Motor neuron (in vitro differentiated cells): Measurements from ENCODE around the gene CTDSPL2. TPM values are rescaled to one million over a fixed set of nuclear protein-coding genes. Genes with fewer than 3 reads are reported as not detected.
"Not testable (repeated sequence)": the region's sequence is repeated elsewhere in the genome, so short reads cannot be mapped to it uniquely, and the experiment has no call there.

Experiments used
- ATAC-seq, 8 experiments: fragments of 200-7000 bp; cut with Tn5 transposase; replicated peaks in 6 of 8; 2 replicates each; pipeline ENCODE4 v1.8.0; 2021; ENCODE audit warnings: mild to moderate bottlenecking in 8 of 8, moderate library complexity in 8 of 8
- H3K27ac ChIP-seq, 2 donors: fragments of 250-450 bp; sonication (Bioruptor Pico); 2 replicates each; pipeline ENCODE4 v1.9.0; 2021; ENCODE audit warnings: antibody characterized with exemption in 2 of 2, mild to moderate bottlenecking in 2 of 2, moderate library complexity in 1 of 2
- H3K4me1 ChIP-seq, 2 donors: fragments of 250-450 bp; sonication (Bioruptor Pico); replicated peaks in 1 of 2; 2 replicates each; pipeline ENCODE4 v1.6.1; 2021; ENCODE audit warnings: antibody characterized with exemption in 2 of 2, mild to moderate bottlenecking in 2 of 2, moderate library complexity in 1 of 2
- H3K4me3 ChIP-seq, 5 donors: fragments of 250-450 bp; sonication (Bioruptor Pico); 2 replicates each; pipeline ENCODE4 v1.9.0; 2021; ENCODE audit warnings: antibody characterized with exemption in 5 of 5, mild to moderate bottlenecking in 5 of 5, moderate library complexity in 4 of 5
- WGBS, 10 experiments: fragments of 450-650 bp; shearing (Covaris generic); methylation state at CpG; one replicate each; pipeline ENCODE4 v1.0.0; 2022; 5-methylcytosine and 5-hydroxymethylcytosine counted together
- in situ Hi-C, 9 experiments: fragments of 400-800 bp; cut with MboI; loops; one replicate each; pipeline ENCODE4 v1.15.0; 2021; ENCODE audit warnings: low sequenced_read_pairs in 9 of 9, low pct_unique_long_range_greater_than_20kb in 2 of 9; ENCODE audit not compliant: unreplicated experiment in 9 of 9
- total RNA-seq, 8 experiments: library from RNA; unstranded; fragments of 300-600 nt; gene quantifications; 2 replicates each; pipeline versions ENCODE4 v1.2.3 to v1.2.4, GENCODE V29; 2022

CTDSPL2 gene
- total RNA-seq, 8 experiments from 2014 or later: 21.1 to 59.5 (median 45.6) TPM

DNA sequence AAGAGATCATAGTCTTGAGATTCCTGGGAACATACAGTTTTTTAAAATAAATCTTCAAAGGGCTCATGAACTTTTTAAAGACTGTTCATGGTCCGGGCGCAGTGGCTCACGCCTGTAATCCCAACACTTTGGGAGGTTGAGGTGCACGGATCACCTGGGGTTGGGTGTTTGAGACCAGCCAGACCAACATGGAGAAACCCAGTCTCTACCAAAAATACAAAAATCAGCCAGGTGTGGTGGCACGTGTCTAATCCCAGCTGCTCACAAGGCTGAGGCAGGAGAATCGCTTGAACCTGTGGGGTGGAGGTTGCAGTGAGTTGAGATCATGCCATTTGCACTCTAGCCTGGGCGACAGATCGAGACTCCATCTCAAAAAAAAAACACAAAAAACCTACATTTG lies 68.1 kb downstream of the CTDSPL2 start:
- Histone ChIP-seq H3K27ac (no peak overlapping the region), H3K4me1 (no peaks in the 10 kb centered on the region), H3K4me3 (no peak overlapping the region)
- in situ Hi-C loops: no loop called here
- 87 to 98% (median 93%) methylated on average over 2 to 8 of the region's 8 CpGs; no CpG with 5 or more reads in 4 of the 10 experiments for WGBS, 10 experiments
- no peak for ATAC-seq

DNA sequence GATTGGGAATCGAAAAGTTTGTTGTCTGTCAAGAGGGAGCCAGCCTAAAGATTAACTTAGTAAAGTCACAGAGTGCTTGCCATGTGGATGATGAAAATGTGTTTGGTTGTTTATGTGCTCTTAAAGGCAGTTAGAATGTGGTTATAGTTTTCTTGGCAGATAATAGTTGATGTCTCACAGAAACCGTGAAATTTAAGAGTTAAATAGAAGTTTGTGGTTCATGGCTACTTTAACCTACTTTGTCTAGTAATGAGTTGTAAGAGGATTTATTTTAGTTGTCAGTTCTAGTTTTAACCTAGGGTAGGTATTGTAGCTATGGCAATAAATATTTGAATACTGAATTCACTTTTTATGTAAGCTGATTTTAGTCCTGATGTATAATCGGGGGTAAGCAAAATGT lies 73.1 kb downstream of the CTDSPL2 start:
- H3K27ac ChIP-seq: no peak overlapping the region
- no peak overlapping the region for H3K4me3 ChIP-seq
- no peaks in the 10 kb centered on the region for H3K4me1 ChIP-seq
- ATAC-seq: no peak
- WGBS, 10 experiments: 29 to 94% (median 80%) methylated on average over 2 to 3 of the region's 3 CpGs
- in situ Hi-C loops: loop anchor here in 1 of 9 experiments (25.0 kb wide), 1 partner anchor 613 kb away; no protein-coding TSS in a partner anchor

DNA sequence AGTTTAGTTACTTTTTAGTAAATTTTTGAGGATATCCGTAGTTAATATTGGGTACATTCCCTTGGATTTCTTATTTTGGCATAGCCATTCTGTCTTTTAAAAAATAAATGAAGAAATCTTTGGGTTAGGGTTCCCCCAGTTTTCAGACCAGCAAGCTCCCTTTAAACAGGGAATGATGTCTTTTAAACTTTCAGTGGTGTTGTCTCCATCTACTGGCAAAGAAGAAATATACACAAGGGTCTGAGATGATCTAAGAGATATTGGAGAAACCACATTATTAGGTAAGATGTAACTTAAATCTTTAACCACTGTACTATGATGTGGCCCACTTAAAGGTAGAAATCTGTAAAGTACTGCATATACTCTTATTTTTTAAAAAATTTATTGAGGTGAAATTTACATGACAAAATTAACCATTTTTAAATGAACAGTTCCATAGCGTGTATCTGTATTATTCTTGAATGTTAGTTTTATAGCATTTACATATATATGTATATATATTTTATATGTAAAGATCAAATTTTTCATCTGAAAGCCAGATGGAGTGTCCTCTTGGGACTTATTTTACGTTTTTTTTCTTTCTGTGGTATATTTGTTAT lies 74.4 kb downstream of the CTDSPL2 start:
- in situ Hi-C loops: loop anchor here in 1 of 9 experiments (25.0 kb wide), 1 partner anchor 615 kb away; no protein-coding TSS in a partner anchor

DNA sequence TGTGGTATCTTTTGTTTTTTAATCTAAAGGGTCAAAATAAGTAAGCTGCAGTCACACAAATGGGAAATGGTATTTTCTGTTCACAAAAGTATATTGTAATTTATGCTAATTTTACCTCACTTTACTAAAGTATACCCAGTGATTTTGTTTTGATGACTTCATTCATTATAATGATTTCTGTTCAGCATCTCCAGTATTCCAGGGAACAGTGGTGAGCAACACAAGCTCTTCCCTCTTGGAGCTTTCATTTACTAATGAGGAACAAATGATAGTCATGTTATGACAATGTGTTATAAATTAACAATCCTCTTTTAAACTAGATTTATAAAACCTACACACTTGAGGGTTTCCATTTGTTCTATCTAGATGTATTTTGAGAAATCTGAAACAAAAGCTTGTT lies 89.0 kb downstream of the CTDSPL2 start:
- no peak overlapping the region for H3K4me3 ChIP-seq
- in situ Hi-C loops: loop anchor here in 1 of 9 experiments (25.0 kb wide), 1 partner anchor 629 kb away; no protein-coding TSS in a partner anchor
- no peaks in the 10 kb centered on the region for H3K4me1 ChIP-seq
- peak in 2 of 8 experiments; percentile 68 to 73 for ATAC-seq
- no peak overlapping the region for H3K27ac ChIP-seq

More for the DNA sequence above, 74.4 kb downstream of the CTDSPL2 start:
- H3K27ac ChIP-seq: no peak overlapping the region
- no peaks in the 10 kb centered on the region for H3K4me1 ChIP-seq
- ATAC-seq: peak in 4 of 8 experiments; percentile 58 to 74 (median 68)
- 50 to 100% (median 69%) methylated on average over 1 to 3 of the region's 3 CpGs for WGBS, 10 experiments
- no peak overlapping the region for H3K4me3 ChIP-seq

DNA sequence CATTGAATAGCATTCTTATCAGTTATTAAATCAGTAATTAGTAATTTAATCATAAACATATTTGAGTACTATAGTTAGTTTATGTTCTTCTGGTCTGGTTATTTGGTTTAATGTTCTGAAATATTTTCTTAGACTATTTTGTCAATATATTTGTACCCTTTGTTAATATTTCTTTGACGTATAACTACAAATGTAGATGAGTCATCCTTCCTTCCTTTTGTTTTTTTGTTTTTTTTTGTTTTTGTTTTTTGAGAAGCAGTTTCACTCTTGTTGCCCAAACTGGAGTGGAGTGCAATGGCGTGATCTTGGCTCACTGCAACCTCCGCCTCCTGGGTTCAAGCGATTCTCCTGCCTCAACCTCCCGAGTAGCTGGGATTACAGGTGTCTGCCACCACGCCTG lies 92.1 kb downstream of the CTDSPL2 start:
- no peak overlapping the region for H3K4me3 ChIP-seq
- no peak for ATAC-seq
- H3K27ac ChIP-seq: no peak overlapping the region
- WGBS, 10 experiments: 90 to 100% (median 96%) methylated on average over 1 to 6 of the region's 6 CpGs; no CpG with 5 or more reads in 1 of the 10 experiments
- in situ Hi-C loops: loop anchor here in 1 of 9 experiments (25.0 kb wide), 1 partner anchor 632 kb away; no protein-coding TSS in a partner anchor
- H3K4me1 ChIP-seq: no peaks in the 10 kb centered on the region

DNA sequence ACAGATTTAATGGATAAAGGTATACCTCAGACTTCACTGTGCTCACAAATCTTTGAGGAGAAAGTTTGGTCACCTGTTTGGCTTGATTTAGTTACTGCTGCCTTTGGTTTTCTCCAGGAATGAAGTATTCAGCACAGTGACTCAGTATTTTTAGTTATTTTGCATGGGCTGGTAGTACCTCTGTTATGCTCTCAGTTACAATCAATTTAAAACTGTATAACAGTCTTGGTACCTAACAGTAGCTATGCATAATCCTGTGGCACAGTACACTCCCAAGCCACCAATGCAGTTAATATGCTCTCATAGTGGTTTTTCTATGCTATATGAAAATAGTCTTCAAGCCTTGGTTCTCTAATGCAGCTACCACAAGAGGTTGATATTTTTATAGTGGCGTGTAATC lies 97.6 kb downstream of the CTDSPL2 start:
- Histone ChIP-seq H3K4me1 (no peaks in the 10 kb centered on the region), H3K4me3 (no peak overlapping the region), H3K27ac (no peak overlapping the region)
- in situ Hi-C loops: no loop called here
- 63 to 100% (median 89%) methylated on average over 1 of the region's 1 CpG; no CpG with 5 or more reads in 6 of the 10 experiments for WGBS, 10 experiments
- ATAC-seq: peak in 3 of 8 experiments; percentile 56 to 72 (median 71)

DNA sequence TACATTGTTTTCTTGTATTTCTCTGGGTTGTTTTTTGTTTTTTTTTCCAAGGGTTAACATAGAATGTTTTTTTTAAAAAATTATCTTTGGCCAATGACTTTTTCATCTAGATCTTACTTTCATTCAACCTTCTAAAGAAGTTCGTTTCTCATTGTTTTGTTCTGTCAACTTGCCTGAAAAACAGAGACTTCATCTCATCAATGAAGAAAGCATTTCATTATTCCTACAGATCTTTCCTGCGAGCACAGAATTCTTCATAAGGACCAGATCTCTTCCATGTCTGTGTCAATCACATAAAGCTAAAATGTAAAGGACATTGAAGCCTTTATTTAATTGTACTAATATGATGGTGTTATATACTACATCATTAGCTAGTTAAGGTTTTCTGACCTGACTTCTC lies 99.8 kb downstream of the CTDSPL2 start:
- no peak overlapping the region for H3K27ac ChIP-seq
- in situ Hi-C loops: no loop called here
- no peaks in the 10 kb centered on the region for H3K4me1 ChIP-seq
- no peak overlapping the region for H3K4me3 ChIP-seq
- WGBS, 10 experiments: 66 to 97% (median 85%) methylated on average over 1 to 2 of the region's 2 CpGs
- no peak for ATAC-seq

DNA sequence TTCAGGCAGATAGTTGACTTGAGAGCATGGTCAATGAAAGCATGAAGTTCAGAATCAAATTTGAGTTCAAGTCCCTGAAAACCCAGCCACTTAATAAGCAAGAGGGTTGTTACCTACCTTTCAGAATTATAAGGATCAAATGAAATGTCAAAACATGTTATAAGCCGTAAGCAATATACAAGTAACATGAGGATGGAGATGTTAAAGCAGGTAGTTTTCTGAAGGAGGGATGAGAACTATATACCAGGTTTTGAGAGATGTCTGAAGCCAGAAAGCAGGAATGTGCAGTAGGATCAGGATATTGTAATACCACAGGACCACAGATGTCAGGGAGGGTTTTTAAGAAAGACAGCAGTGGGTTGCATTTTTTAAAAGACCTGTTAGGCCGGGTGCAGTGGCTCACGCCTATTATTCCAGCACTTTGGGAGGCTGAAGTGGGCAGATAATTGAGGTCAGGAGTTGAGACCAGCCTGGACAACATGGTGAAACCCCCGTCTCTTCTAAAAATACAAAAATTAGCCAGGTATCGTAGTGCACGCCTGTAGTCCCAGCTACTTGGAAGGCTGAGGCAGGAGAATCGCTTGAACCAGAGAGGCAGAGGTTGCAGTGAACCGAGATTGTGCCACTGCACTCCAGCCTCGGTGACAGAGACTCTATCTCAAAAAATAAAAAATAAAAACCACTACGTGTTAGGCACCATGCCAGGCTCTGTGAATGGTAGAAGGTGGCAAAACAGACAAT lies 102.6 kb downstream of the CTDSPL2 start:
- WGBS, 10 experiments: 30 to 100% (median 82%) methylated on average over 2 to 10 of the region's 10 CpGs
- Histone ChIP-seq H3K4me1 (no peaks in the 10 kb centered on the region), H3K27ac (no peak overlapping the region), H3K4me3 (no peak overlapping the region)
- ATAC-seq: no peak
- in situ Hi-C loops: no loop called here

DNA sequence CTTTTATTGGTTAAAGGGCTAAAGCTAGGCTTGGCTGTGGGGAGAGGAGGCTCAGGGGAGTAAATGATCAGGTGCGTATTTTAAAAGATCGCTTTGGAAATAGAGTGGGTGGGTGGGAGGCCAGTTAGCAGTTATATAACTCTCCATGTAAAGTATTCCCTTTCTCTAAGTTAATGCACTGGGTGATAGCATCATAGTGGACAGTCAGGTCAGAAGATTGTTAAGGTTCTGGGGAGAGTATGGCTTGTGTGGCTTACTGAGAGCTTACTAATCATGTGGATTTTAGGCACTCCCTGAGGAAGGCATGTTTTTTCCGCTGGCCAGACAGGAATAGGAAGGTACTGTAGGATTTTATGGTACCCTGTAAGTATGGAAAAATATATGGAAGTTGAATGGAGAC lies 103.2 kb downstream of the CTDSPL2 start:
- no peak overlapping the region for H3K4me3 ChIP-seq
- no peak for ATAC-seq
- peaks cover 5% of the 10 kb centered on the region in 2 donors for H3K4me1 ChIP-seq
- no peak overlapping the region for H3K27ac ChIP-seq
- in situ Hi-C loops: no loop called here
- WGBS, 10 experiments: 94 to 100% (median 100%) methylated on average over 1 to 3 of the region's 3 CpGs; no CpG with 5 or more reads in 2 of the 10 experiments

DNA sequence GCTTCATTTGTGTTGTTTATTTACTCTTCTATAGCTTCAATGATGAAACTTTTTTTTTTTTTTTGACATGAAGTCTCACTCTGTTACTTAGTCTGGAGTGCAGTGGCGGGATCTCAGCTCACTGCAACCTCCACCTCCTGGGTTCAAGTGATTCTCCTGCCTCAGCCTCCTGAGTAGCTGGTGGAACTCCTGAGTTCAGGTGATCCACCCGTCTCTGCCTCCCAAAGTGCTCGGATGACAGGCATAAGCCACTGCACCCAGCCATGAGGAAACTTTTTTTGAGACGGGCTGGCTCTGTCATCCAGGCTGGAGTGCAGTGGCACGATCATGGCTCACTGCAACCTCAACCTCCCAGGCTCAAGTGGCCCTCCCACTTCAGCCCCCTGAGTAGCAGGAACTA lies 104.8 kb downstream of the CTDSPL2 start:
- in situ Hi-C loops: not testable (repeated sequence)

DNA sequence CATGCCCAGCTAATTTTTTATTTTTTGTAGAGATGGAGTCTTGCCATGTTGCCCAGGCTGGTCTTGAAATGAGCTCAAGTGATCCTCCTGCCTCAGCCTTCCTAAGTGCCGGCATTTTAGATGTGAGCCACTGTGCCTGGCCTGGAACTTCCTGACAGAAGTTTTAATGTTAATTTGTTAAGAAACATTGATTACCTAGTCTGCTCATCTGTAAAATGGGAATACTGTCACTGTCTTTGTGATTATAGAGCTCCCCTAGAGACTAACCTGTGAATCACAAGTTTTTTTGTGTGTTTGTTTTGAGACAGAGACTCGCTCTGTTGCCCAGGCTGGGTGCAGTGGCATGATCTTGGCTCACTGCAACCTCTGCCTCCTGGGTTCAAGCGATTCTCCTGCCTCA lies 105.3 kb downstream of the CTDSPL2 start:
- Histone ChIP-seq H3K27ac (no peak overlapping the region), H3K4me3 (no peak overlapping the region), H3K4me1 (peaks cover 5% of the 10 kb centered on the region in 2 donors)
- 80 to 100% (median 100%) methylated on average over 1 to 3 of the region's 3 CpGs; no CpG with 5 or more reads in 4 of the 10 experiments for WGBS, 10 experiments
- ATAC-seq: no peak
- in situ Hi-C loops: no loop called here

More for the DNA sequence above, 104.8 kb downstream of the CTDSPL2 start:
- not testable (repeated sequence) for ATAC-seq, H3K4me1 ChIP-seq, H3K4me3 ChIP-seq, H3K27ac ChIP-seq
- 93 to 100% methylated on average over 1 to 2 of the region's 5 CpGs; no CpG with 5 or more reads in 8 of the 10 experiments for WGBS, 10 experiments

DNA sequence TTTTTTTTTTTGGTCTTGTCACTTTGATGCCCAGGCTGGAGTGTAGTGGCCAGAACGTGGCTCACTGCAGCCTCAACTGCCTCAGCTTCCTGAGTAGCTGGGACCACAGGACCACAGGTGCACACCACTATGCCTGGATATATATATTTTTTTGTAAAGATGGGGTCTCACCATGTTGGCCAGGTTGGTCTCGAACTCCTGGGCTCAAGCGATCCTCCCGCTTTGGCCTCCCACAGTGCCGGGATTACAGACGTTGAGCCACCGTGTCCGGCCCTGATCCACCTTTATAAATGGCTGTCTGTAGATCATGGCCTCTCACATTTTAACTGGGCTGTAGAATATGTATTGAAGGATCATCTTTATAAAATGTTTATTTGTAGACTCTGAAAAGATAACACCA lies 107.7 kb downstream of the CTDSPL2 start:
- Histone ChIP-seq H3K27ac (no peak overlapping the region), H3K4me3 (no peak overlapping the region), H3K4me1 (peaks cover 8 to 13% of the 10 kb centered on the region in 2 donors)
- 79 to 100% (median 98%) methylated on average over 1 to 8 of the region's 8 CpGs; no CpG with 5 or more reads in 3 of the 10 experiments for WGBS, 10 experiments
- in situ Hi-C loops: no loop called here
- ATAC-seq: no peak

DNA sequence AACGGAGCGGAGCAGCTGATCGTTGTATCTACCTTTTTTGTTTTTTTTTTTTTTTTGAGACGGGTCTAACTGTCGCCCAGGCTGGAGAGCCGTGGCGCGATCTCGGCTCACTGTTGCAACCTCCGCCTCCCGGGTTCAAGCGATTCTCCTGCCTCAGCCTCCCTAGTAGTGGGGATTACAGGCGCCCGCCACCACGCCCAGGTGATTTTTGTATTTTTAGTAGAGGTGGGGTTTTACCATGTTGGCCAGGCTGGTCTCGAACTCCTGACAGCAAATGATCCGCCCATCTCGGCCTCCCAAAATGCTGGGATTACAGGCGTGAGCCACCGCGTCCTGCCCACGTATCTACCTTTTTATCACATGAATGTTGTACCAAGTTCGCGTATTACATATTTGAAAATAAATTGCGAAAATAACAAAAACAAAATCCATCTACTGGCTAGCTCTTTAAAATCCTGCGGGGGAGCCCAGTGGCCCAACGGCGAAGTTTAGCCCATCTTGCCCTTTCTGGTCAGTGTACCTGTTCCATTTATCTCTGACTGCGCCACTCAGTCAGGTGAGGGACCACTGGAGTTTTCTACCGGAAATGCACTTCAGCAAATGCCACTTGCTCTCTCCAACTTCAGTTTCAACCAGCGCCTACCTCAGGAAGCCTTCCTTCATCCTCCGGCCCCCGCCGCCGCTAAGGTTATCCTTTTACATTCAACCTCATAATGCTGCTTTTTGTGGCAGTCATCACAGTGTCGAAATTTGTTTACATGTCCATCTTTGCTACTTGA lies 108.3 kb downstream of the CTDSPL2 start:
- in situ Hi-C loops: no loop called here
- H3K27ac ChIP-seq: peak overlapping the region; percentile 89 to 94
- 0 to 90% (median 44%) methylated on average over 1 to 26 of the region's 36 CpGs for WGBS, 10 experiments
- no peak for ATAC-seq
- H3K4me3 ChIP-seq: peak overlapping the region; percentile 73 to 96 (median 92)
- H3K4me1 ChIP-seq: peaks cover 8 to 13% of the 10 kb centered on the region in 2 donors
